Activated gamma-delta T cell treated with Interleukin-2 at 50 U/mL for 16 hours (primary cell): ENCODE data around the gene PDZD2.
"Not testable (repeated sequence)": the region's sequence is repeated elsewhere in the genome, so short reads cannot be mapped to it uniquely, and the experiment has no call there.

ENCODE experiments used
- DNase-seq: peaks from one replicate; pipeline ENCODE4 v3.0.0-alpha.2; 2020

The PDZD2 gene

DNA sequence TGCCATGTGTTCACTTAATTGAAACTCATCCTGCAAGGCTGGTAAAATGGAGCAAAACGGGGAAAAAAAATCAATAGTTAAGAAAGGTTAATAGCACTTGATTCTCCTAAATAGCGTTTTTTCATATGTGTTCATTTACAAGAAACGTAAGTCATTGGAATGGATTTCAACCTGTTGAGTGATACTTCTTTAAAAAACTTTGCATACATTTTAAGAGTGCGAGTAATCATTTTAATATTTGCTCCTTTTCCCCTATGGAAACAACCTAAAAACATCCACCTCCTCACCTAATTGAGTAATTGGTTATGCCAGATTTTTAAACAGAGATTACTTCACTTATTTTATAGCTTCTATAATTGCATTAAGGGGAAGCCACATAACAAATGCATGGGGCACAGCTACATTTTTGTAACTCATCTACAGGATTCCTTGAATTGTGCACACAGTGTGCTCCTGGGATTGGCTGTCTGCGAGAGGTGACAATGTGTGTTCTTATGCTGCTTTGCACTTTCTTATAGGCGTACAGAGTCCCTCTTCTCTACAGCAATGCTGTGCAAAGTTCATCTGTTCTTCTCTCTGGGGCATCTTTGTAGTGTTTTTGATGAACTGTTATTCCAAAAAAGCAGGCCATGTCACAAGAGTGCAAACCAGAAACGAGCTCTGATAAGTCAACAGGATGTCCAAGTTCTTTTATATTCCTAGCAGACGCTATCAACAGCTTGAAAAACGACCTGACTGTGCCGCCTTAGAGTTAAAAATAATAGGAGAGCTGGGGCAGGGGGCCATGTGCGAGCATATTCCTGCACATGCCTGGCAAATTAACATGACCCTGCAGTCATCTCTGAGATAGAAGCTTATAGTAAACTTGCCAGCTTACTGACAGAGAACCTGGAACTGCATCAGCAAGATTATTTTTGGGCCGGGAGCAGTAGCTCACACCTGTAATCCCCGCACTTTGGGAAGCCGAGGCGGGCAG is 417.2 kb downstream of the PDZD2 start:
- no peak for DNase-seq

DNA sequence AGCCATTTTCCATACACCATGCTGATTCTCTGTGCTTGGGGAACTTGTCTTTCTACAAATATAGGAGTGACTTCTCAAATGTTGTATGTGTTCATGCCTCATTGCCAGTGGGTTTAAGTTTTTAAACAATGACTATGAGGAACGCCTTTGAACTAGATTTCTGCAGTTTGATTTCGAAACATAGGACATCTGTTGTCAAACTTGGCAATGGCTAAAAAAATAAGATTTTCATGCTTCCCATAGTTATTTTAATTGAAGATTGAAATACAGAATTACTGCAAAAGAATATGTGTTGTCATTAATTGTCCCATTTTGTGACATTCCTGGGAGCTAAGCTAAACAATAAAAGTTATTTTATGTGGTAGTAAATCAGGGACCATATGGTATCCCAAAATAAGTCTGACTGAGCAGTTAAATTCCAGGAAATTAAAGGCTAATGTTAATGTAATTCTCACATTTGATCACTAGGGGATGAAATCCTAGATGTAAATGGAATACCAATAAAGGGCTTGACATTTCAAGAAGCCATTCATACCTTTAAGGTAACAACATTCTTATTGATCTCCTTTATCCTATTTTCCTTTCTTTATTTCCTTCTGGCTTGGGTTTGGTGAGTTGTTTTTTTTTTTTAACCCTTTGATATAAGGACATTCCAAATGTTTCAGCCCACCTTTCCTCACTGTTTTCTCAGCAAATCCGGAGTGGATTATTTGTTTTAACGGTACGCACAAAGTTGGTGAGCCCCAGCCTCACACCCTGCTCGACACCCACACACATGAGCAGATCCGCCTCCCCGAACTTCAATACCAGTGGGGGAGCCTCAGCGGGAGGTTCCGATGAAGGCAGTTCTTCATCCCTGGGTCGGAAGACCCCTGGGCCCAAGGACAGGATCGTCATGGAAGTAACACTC is 418.5 kb downstream of the PDZD2 start:
- no peak for DNase-seq

DNA sequence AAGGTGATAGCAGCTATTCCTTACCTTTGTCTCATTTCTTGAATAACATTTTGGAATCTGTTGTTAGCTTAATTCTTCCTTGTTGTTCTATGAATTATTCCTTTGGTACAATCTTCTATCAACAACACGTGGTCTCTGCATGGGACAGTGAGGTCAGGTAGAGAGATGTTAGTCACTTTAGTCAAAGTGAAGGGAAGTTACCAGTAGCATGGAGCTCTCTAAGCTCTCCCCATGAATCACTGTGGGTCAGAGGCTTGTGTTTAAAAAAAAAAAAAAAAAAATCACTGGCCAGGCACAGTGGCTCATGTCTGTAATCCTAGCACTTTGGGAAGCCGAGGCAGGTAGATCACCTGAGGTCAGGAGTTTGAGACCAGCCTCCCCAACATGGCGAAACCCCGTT is 419.2 kb downstream of the PDZD2 start:
- no peak for DNase-seq

DNA sequence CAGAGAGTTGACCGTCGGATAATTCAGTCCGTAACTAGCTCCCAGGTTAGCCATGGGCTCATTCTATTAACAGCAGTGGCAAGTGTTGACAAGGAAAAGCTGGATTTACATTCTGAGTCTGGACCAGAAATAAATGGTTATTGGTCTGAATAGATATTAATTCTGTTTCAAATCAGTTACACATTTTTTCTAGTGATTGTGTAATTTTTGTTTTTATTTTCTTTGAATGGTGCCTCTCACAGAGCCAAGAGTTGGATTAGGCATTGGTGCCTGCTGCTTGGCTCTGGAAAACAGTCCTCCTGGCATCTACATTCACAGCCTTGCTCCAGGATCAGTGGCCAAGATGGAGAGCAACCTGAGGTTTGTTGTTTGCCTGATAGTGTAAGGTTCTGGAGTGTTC is 420.1 kb downstream of the PDZD2 start:
- no peak for DNase-seq

DNA sequence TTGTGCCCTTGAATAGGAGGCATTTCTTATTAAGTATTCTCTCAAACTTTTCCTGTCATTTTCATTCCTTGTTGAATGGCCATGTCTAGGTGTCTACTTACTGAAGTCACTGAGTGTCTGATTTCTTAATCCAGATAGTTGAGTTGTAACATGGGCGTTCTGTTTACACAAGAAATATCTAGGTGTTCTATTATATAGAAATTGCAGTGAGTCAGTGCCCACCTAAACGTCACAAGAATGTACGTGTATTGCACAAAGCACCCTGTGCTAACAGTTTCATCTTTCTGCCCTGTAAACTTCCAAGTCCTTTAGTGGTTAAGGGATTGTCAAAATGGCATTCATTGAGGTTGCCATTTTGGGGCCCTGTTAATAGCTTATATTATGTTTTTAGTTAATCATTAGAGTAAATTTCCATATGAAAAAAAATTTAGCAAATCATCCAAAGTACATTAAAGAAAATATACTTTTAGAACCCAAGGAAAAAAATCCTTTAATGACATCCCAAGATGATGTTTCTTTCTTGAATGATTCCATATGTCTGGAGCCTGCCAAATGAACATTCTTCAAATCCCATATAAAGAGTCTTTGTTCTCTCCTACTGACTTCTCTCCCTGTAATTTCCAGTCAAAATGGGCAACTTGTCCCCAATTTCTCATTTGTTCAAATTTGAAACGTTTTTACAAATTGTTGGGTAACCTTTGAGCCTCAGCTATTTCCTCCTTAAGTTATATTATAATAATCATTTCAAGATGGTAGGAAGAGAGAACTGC is 421.0 kb downstream of the PDZD2 start:
- DNase-seq, result no peak

DNA sequence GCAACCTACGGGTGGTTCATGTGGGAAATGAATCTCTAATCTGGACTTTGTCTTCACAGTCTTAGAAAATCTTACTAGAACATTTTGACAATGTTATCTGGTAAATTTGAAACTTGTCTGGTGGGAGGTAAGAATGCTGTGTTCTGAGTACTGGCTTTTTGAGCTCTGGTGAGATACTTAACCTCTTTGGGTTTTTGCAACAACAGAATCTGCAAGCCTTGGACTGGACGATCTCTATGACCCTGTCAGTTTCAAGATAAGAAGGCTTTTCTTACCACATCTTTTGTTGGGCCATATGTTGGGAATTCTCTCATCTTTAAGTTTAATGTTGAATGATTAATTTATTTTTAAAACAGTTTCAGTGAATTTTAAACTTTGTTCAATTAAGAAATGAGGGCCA is 422.3 kb downstream of the PDZD2 start:
- no peak for DNase-seq

DNA sequence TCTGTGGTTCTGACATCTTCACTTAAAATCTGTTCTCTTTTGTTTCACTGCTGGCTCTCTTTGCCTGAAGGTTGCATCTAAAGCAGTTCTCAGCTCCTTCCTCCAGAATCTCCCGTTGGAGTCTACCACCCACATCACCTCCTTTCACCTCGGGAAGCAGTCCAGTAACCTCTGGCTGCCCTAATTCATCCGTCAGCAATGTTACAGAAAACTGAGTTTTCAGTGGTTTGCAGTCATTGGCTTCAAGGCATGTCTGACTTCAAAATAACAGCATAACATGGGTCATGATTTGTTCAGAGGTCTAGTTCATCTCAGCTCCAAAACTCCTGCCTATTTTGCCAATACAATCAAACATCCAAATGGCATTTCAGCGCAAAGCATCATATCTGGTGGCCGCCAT is 427.5 kb downstream of the PDZD2 start:
- DNase-seq, result no peak

DNA sequence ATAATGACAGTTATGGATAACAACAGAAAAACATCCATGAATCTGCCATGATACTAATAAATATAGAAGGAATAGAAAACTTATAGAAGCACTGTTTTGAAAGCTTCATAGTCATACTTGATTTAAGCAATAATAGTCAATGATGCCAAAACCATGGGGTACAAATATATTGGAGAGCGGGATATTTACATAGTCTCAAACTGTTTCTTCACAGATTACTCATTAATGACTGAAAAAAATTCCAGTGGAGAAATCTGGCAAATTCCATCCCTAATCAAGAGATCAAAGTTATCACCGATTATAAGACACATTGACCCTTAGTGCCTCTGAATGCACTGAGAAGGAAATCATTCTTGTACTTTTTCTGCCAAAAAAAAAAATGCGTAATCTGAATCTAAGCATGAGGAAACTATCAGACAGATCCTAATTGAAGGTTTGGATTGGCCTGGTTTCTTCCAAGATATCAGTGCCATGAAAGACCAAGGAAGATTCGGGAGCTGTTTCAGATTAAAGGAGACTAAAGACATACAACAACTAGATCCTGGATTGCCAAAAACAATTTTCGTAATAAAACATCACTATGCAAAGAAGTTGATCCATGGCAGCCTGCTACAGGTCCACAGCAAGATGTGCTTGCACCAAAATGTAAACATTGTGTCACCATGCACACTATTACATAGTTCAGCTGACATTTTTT is 429.0 kb downstream of the PDZD2 start:
- no peak for DNase-seq

DNA sequence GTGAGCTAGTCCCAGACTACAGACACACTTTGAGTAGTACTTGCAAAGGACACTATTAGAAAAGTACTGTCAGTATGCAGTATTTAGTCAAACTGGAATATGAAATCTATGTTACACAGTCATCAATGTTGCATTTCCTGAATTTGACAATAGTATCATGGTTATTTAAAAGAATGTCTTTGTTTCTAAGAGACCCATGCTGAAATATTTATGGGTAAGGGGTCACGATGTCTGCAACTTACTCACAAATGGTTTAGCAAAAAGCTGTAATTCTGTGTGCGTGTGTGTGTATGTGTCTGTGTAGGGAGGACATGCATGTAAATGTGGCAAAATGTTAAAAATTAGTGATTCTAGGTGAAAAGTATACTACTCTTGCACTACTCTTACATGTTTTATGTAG is 429.6 kb downstream of the PDZD2 start:
- no peak for DNase-seq

DNA sequence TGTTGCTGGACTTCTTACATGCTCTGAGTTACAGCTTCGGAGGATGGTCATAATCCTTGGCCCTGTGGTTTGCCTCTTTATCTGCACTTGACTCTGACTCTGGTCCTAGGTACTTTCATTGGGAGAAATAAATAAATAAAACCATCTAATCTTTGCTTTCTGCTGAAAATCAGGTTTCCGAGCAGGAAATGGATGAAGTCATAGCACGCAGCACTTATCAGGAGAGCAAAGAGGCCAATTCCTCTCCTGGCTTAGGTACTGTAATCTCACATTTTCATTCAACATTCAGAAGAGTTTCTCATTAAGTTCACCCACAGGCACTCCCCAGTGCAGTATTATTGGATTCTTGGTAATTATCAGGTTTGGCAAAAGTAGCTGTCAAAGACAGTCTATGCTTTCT is 430.5 kb downstream of the PDZD2 start:
- no peak for DNase-seq

DNA sequence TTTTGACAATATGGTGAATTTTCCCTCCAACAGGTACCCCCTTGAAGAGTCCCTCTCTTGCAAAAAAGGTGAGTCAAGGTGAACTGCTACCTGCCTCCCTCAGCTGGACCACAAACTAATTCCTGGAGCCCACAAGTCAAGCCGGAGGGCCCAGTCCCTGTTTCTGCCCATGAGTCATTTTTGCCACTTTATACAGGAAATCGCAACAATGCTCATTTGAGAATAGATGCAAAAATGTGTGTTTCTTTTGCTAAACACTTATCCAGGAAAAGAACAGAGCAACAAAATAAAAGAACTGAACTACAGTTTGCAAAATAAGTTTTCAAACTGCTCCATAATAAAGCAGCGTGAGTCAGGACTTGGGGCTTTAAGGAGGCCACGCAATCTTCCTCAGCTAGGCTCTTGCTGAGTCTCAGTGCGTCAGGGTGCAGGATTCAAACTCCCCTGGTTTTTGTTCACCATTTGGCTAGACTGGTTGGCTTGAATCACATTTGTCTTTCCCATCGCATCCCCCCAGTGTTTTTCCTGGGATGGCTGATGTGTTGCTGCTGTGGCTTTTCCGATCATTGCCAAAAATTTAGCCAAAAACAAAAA is 432.5 kb downstream of the PDZD2 start:
- DNase-seq, result no peak

DNA sequence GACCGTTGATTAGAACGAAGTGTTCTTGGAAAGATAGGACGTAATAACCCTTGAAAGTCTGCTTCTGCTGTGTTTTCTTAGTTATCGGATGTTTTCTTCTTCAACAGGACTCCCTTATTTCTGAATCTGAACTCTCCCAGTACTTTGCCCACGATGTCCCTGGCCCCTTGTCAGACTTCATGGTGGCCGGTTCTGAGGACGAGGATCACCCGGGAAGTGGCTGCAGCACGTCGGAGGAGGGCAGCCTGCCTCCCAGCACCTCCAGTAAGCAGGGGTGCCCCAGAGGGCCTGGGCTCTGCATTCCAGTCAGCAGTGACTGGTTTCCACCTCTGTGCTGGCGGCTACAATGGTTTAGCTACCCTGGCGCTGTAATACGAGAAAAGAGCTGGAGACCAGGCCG is 433.1 kb downstream of the PDZD2 start:
- DNase-seq, result no peak

DNA sequence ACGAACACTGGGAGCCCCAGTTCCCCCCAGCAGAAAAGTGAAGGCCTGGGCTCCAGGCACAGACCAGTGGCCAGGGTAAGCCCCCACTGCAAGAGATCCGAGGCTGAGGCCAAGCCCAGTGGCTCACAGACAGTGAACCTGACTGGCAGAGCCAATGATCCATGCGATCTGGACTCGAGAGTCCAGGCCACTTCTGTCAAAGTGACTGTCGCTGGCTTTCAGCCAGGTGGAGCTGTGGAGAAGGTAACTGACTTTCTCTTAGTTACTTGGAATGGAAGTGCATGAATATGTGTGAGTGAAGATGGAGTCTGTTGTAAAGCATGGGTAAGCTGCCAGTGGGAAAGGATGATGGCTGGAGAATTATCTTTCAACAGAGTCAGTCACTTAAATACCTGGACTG is 435.5 kb downstream of the PDZD2 start:
- DNase-seq, result no peak

DNA sequence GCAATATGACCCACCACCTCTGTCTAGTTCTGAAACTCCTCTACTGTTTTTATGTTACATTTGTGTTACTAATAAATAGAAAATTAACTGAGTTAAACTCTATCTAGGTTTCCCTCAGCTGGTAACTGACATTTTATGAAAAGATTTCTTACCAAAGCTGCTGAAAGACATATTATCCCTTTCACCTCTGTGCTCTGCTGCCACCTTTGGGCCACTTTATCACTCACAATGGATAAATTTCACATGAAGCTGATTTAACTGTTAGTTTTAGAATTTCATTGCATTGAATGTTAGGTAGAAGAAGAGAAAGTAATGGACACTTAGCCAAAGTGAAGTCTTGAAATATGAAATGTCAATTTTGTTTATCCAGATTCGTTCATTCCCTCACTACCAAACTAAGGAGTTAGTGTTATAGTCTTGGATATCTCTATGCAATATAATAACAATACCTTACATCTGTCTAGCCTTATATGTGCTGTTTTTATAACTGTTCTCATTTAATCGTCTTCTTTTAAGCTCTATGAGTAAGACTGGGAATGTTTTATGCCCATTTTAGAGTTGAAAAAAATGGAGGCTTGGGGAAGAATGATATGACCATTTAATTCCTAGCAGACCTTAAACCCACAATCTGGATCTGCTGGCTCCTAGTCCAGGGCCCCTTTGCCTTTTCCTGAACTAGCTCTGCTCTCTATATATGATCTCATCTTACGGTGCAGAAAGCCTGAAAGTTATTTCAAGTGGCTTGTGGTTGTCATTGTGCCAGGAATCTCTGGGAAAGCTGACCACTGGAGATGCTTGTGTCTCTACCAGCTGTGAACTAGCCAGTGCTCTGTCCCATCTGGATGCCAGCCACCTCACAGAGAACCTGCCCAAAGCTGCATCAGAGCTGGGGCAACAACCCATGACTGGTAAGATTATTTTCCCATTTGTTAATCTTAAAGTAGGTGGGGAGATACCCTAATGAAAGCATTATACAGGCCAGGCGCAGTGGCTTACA is 438.1 kb downstream of the PDZD2 start:
- DNase-seq, result peak; percentile 18

DNA sequence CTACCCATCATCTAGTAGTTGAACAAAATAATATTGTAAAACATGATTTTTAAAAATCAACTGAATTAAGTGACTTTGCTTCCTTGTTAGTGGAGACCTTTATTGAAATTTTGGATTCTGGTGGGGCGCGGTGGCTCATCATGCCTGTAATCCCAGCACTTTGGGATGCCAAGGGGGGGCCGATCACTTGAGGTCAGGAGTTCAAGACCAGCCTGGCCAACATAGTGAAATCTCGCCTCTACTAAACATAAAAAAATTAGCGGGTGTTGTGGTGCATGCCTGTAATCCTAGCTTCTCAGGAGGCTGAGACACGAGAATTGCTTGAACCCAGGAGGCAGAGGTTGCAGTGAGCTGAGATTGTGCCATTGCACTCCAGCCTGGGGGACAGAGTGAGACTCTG is 439.9 kb downstream of the PDZD2 start:
- not testable (repeated sequence) for DNase-seq

DNA sequence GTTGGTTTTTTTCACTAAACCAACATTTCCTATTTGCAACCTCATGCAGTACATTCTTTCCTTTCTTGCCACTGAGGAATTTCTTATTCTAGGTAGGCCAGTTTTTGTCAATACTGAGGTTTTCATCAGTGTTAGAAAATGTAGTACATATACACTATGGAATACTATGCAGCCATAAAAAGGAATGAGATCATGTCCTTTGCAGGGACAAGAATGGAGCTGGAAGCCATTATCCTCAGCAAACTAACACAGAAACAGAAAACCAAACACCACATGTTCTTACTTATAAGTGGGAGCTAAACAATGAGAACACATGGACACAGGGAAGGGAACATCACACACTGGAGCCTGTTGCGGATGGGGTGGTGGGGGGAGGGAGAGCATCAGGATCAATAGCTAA is 441.6 kb downstream of the PDZD2 start:
- DNase-seq, result not testable (repeated sequence)

DNA sequence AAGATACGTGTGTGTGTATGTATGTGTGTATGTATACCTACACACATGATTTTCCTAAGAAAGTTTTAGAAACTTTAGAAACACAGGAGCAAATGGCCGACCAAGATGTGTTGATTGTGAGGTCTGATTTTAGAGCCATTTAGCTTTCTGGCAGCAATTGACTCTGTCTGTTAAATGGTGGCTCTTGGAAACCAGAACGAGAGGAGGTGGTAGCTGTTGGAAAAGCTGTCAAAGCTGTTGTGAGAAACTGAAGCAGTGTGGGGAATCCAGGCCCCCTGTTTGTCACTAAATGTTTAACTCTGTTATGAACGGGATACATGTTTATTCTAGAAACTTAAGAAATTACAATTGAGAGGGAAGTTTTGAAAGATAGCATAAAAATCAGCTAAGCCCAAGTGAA is 443.8 kb downstream of the PDZD2 start:
- DNase-seq, result no peak

DNA sequence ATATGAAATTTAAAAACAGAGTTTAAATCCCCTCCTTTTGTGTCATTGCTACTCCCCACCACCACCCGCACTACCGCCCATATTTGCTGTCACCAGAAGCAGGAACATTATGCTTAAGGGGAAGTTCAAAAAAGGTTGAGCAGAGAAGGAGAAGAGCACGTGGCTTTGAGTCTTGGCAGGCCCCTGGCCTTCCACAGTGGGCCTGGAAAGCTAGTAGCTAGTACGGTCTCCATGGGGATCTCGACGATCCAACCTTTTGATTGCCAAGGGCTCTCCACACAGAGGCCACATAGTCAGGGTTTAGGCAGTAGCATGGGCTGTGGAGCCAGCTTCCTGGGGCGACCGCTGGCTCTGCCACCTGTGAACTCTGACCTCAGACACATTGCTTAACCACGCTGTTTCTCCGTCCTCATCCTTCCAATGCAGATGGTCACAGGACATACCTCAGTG is 445.1 kb downstream of the PDZD2 start:
- no peak for DNase-seq

DNA sequence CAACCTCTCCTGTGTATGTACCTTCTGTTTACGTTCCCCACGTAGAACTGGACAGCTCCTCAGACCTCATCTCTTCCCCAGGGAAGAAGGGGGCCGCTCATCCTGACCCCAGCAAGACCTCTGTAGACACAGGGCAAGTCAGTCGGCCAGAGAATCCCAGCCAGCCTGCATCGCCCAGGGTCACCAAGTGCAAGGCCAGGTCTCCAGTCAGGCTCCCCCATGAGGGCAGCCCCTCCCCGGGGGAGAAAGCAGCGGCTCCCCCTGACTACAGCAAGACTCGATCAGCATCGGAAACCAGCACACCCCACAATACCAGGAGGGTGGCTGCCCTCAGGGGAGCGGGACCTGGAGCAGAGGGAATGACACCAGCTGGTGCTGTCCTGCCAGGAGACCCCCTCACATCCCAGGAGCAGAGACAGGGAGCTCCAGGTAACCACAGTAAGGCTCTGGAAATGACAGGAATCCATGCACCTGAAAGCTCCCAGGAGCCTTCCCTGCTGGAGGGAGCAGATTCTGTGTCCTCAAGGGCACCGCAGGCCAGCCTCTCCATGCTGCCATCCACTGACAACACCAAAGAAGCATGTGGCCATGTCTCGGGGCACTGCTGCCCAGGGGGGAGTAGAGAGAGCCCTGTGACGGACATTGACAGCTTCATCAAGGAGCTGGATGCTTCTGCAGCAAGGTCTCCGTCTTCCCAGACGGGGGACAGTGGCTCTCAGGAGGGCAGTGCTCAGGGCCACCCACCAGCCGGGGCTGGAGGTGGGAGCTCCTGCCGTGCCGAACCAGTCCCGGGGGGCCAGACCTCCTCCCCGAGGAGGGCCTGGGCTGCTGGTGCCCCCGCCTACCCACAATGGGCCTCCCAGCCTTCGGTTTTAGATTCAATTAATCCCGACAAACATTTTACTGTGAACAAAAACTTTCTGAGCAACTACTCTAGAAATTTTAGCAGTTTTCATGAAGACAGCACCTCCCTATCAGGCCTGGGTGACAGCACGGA is 448.5 kb downstream of the PDZD2 start:
- no peak for DNase-seq
